RCC 7860 (cell line): ENCODE data around the gene CELA2B.
"Not testable (repeated sequence)": the region's sequence is repeated elsewhere in the genome, so short reads cannot be mapped to it uniquely, and the experiment has no call there.

Source experiments
- DNase-seq: peaks from one replicate; pipeline ENCODE4 v3.0.0-alpha.2; 2015; ENCODE audit warnings: low spot score
- FAIRE-seq: peaks from 2 replicates; lab custom pipeline; 2012; peaks lifted over from hg19 to GRCh38; lab: Jason Lieb, UNC

Gene CELA2B

DNA sequence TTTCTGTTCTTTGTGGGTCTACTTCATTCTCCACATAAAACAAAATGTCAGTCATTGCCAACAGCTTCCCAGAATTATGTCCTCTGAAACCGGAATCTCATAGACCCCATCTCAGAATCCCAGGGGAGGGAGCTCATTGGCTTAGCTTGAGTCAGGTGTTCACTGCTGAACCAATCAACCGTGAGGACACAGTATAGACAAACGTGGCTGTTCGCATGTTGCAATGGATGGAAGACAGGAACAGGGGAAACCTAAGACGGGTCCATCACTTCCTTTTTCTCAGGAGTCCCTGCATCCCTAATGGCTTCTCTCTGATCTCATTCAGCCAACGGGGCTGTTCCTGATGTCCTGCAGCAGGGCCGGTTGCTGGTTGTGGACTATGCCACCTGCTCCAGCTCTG, 10.2 kb upstream of the CELA2B start:
- DNase-seq (no peak), FAIRE-seq (no peak)

DNA sequence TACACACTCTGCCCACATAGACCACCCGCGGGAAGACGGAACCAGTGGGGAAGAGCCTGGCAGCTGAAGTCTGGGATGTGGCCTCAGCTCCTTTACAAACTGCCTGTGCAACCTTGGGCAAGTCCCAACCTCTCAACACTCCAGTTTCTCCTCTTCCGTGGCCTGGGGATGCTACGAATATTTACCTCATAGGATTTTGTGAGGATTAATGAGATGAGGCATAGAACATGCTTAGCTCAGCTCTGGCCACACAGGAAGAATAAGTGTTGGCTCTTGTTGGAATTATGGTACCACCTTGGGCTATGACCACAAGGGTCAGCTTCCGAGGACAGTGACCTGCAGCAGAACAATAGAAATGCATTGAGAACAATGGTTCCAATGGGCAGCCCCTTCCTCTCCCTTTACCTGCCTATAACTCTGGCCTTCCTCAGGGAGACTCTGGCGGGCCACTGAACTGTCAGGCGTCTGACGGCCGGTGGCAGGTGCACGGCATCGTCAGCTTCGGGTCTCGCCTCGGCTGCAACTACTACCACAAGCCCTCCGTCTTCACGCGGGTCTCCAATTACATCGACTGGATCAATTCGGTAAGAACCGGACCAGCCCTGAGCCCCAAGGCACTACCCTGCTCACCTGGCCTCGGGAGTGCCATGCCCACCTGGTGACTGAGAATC, 8.8 kb upstream of the CELA2B start:
- not testable (repeated sequence) for FAIRE-seq, DNase-seq

DNA sequence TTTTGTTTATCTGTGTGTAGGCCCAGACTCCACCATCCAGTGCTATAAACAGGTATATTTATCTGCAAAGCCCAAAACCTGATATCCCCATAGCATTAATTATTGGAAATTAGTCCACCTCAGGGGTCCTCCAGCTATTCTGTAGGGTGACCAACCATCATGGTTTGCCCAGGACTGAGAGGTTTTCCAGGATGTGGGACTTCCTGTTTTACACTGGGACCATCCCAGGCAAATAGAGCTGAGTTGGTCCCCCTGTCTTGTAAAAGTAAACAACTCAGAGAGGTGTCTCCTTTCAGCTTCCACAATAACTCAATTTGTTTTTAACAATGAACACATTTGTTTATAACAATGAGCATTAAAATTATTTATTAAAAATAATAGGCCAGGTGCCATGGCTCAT, 7.8 kb upstream of the CELA2B start:
- DNase-seq: no peak
- FAIRE-seq: no peak

DNA sequence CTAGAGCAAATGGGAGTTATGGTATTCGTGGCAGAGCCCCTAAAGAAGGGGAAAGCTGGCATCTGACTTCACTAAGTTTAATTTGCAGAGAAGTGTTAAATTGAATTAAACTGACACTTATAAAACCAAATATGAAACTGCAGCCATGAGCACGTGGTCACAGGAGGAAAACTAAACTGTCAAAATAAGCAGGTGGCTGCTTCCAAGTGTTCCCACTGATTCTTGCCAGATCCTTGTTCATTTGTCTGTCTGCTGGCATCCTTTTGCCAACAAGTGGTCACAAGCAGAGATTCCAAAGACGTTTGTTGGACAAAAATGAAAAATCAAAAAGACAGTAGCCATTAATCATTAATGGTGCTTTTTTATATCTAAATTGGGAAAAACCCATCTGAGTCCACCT, 6.5 kb upstream of the CELA2B start:
- FAIRE-seq: no peak

DNA sequence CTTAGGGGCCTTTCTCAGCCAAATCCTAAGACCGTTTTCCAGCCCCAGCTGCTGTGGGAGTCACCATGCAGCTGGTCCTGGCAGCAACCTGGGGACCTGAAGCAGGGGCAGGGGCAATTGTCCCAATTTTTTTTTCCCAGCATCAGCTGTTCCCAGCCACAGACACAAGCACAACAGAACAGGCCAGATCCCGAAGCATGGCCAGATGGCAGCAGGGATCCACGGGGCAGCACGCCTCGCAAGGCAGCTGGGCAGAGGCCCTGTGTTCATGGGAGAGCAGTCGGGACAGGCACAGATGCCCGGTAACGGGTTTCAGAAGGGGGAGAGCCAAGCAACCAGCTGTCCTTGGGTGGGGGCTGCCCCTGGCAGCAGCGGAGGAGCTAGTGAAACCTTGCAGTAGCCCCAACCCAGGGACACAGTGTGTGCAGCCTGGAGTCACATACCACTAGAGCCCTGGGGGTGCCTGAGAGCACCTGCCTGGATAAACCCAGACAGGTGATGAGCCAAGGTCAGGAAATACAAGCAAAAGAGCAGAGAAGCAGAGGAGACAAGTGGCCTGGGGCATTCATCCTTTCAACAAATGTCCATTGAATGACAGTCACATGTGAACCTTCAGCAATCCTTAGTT, 6.0 kb upstream of the CELA2B start:
- not testable (repeated sequence) for FAIRE-seq, DNase-seq

More for the DNA sequence above, 6.5 kb upstream of the CELA2B start:
- DNase-seq: no peak

DNA sequence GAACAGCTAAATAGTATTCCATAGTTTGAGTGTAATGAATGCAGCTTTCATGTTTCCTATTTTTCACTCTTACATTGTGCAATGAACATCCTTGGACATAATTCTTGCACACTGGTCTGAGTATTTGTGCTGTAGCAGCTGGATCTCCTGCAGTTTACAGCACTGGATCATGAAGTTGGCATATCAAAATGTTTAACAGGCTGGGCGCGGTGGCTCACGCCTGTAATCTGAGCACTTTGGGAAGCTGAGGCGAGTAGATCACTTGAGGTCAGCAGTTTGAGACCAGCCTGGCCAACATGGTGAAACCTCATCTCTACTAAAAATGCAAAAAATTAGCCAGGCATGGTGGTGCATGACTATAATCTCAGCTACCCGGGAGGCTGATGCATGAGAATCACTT, 4.8 kb upstream of the CELA2B start:
- not testable (repeated sequence) for FAIRE-seq, DNase-seq

DNA sequence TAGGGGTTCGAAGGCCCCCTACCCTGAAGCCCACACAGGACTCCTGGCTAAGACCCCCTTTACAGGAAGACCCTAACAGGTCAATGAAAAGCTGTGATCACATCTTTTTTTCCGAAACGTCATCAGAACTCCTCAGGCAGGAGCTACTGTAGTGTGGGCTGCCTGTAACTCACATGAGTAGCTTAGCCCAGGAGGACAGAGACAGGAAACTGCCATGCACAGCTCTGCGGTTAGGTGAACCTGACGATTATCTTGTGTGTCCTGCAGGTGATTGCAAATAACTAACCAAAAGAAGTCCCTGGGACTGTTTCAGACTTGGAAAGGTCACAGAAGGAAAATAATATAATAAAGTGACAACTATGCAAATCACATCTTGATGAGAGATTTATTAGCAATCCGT, 4.2 kb upstream of the CELA2B start:
- not testable (repeated sequence) for DNase-seq, FAIRE-seq

DNA sequence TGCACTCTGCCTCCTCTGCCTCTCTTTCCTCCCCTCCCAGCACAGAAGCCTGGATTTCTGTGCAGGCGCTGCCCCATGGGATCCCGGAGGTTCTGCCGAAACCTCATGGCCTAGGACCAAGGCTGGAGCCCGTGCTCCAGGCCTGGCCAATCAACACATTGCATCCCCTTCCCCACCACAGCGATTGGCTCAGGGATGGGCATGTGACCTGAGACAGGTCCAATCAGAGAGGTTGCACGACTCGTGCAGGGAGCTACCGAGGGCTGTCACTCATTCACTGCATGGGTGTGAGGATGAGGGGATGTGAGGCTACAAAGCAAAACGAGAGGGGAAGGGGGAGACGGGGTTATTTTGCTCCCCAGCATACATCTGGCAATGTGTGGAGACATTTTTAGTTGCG, 3.3 kb upstream of the CELA2B start:
- DNase-seq (no peak), FAIRE-seq (no peak)

DNA sequence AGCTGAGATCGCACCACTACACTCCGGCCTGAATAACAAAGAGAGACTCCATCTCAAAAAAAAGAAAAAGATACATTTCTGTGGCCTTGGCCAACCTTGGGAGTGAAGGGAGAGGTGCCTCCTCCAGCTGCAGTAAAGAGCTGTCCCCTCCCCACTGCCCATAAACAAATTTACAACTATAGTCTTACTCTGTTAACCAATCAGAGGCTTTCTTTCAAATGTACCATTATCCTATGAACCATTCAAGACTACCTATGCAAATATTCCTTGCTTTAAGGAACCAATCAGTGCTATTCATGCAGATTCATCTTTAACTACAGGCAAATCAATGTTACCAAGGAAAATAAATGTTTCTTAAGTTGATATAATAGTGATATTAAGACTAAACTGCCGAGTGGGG, 1.0 kb downstream of the CELA2B start:
- FAIRE-seq (no peak), DNase-seq (no peak)

DNA sequence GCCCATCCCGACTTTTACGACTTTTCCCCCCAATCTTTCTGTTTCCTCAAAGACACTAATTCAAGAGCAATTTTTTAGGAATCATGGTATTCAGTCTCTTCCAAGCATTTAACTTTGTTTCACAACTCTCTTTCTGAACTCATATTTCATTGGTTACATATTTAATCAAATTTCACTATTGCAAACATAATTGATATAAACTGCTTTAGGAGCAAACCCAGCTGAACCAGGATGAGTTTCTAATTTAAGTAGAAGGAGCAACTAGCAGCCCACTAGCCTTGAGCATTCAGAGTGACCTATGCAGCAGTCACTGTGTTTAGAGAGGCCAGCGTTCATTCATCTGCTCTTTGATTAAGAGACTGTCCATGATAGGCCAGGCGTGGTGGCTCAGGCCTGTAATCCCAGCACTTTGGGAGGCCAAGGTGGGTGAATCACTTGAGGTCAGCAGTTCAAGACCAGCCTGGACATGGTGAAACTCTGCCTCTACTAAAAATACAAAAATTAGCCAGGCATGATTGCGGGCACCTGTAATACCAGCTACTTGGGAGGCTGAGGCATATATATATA, 1.8 kb downstream of the CELA2B start:
- no peak for DNase-seq
- FAIRE-seq: no peak

DNA sequence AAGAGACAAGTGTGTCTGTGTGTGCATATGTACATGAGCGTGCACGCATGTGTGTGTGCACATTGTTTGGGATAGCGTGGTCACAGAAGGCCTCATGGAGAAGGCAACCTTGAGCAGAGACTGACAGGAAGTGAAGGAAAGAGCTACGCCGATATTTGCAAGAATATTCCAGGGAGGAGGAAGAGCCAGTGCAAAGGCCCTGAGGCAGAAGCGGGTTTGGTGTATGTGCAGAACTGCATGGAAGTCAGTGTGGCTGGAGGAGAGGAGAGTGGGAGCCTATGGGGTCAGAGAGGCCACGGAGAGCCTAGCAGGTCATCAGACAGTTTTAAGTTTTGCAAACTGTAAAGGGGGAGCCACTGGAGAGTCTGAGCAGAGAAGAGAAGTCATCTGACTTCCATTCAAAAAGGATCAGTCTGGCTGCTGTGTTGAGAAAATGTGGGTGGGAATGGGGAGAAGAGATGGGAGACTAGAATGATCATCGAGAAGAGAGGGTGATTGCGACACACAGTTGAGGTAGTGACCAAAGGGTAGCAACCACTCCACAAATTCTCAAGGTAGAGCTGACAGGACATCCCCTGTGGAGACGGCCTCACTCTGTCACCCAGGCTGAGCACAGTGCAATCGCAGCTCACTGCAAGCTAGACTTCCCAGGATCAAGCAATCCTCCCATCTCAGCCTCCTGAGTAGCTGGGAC, 3.9 kb downstream of the CELA2B start:
- FAIRE-seq (no peak), DNase-seq (no peak)

DNA sequence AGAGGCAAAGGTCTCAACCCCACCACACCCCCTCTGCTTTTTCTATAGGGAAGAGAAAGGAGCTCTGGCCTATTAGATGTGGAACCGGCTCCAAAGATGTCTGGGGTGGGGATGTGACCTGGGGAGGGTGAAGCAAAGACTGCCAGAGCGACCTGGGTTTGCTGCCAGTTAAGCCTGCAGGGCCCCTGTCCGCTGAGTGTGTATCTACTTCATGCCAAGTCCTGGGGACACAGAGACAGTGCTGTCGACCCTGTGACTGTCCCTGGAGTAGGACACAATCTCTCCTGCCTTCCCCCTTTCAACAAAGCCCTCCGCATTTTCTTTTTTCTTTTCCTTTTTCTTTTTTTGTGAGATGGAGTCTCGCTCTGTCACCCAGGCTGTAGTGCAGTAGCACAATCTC, 6.6 kb downstream of the CELA2B start:
- FAIRE-seq, DNase-seq: not testable (repeated sequence)

DNA sequence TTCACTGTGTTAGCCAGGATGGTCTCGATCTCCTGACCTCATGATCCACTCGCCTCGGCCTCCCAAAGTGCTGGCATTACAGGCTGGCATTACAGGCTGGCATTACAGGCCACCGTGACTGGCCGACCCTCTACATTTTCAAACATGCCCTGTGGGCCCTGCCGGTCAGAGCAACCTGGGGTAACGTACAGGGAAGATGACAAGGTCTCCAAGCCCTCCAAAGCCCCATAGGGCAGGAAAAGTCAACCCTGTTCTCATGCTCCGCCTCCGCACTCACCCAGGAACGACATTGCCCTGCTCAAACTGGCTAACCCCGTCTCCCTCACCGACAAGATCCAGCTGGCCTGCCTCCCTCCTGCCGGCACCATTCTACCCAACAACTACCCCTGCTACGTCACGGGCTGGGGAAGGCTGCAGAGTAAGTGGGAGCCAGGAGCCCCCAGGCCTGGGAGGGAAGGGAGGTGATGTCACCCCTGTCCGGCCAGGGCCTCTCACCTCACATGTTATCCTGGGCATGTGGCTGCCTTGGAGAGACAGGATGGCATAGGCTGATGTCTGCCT, 7.2 kb downstream of the CELA2B start:
- not testable (repeated sequence) for FAIRE-seq, DNase-seq

DNA sequence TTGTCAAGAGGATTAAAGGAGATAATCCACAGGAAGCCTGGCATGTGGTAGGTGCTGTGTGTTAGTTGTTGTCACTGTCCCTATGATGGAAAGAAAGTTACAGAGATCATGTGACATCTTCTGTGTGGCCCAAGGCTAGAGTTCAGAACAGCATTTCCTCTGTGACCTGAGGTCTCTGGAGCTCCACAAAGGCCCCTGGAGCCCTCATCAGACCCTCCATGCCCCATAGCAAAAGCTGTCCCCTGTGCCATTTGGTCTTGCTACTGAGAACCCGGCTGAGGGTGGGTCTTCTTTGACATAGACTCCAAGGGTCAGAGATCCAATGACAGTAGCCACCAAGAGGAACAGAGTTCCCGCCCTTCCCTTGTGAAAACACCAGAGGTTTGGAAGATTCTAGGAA, 8.1 kb downstream of the CELA2B start:
- DNase-seq: no peak
- FAIRE-seq: no peak

DNA sequence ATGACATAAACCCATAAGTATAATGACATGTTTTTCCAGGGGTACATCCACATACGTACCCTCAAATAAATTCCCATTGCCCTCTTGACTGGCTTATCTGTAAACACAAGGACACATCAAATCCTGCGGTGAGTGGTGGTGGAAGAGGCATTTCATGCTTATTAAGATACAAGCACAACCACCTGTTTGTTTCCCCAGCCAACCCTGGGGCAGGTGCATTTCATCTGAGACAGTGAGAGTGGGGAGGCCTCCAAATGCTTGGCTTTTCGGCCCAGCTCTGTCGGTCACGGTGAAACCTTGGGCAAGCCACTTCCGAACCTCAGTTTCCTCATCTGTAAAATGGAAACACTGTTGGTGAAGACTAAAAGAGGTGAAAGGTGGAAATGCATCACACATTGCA, 8.5 kb downstream of the CELA2B start:
- FAIRE-seq, DNase-seq: not testable (repeated sequence)

DNA sequence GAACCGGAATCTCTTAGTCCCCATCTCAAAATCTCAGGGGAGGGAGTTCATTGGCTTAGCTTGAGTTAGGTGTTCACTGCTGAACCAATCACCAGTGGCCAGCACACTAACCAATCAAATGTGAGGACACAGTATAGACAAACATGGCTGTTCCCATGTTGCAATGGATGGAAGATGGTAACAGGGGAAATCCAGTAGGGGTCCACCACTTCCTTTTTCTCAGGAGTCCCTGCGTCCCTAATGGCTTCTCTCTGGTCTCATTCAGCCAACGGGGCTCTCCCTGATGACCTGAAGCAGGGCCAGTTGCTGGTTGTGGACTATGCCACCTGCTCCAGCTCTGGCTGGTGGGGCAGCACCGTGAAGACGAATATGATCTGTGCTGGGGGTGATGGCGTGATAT, 9.7 kb downstream of the CELA2B start:
- DNase-seq (no peak), FAIRE-seq (no peak)

DNA sequence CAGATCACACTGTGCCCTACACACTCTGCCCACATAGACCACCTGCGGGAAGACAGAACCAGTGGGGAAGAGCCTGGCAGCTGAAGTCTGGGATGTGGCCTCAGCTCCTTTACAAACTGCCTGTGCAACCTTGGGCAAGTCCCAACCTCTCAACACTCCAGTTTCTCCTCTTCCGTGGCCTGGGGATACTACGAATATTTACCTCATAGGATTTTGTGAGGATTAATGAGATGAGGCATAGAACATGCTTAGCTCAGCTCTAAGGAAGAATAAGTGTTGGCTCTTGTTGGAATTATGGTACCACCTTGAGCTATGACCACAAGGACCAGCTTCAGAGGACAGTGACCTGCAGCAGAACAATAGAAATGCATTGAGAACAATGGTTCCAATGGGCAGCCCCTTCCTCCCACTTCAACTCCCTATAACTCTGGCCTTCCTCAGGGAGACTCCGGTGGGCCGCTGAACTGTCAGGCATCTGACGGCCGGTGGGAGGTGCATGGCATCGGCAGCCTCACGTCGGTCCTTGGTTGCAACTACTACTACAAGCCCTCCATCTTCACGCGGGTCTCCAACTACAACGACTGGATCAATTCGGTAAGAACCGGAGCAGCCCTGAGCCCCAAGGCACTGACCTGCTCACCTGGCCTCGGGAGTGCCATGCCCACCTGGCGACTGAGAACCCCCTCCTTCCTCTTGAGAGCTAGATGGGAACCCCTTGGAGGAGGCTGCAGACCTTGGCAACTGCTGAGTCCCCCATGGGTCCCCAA, 11.1 kb downstream of the CELA2B start:
- not testable (repeated sequence) for FAIRE-seq, DNase-seq

DNA sequence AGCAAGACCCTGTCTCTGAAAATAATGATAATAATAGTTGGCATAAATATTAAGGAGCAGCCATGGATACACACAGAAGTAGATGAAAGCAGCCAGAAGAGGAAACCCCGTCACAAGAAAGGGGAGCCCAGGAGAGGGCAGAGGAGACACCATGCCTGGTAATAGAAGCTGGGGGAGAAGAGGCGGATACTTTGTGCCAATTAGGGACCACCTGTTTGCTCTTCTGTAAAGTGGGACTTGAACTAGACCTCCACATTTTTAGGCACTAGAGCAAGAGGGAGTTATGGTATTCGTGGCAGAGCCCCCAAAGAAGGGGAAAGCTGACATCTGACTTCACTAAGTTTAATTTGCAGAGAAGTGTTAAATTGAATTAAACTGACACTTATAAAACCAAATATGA, 12.5 kb downstream of the CELA2B start:
- FAIRE-seq (no peak), DNase-seq (no peak)

DNA sequence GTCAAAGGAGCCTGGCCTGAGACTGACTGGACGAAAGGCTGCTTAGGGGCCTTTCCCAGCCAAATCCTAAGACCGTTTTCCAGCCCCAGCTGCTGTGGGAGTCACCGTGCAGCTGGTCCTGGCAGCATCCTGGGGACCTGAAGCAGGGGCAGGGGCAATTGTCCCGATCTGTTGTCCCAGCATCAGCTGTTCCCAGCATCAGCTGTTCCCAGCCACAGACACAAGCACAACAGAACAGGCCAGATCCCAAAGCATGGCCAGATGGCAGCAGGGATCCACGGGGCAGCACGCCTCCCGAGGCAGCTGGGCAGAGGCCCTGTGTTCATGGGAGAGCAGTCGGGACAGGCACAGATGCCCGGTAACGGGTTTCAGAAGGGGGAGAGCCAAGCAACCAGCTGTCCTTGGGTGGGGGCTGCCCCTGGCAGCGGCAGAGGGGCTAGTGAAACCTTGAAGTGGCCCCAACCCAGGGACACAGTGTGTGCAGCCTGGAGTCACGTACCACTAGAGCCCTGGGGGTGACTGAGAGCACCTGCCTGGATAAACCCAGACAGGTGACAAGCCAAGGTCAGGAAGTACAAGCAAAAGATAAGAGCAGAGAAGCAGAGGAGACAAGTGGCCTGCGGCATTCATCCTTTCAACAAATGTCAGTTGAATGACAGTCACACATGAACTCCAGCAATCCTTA, 13.3 kb downstream of the CELA2B start:
- DNase-seq (no peak), FAIRE-seq (no peak)

DNA sequence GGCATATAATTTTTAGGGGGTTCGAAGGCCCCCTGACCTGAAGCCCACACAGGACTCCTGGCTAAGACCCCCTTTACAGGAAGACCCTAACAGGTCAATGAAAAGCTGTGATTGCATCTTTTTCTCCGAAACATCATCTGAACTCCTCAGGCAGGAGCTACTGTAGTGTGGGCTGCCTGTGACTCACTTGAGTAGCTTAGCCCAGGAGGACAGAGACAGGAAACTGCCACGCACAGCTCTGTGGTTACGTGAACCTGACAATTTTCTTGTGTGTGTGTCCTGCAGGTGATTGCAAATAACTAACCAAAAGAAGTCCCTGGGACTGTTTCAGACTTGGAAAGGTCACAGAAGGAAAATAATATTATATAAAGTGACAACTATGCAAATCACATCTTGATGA, 15.1 kb downstream of the CELA2B start:
- DNase-seq, FAIRE-seq: not testable (repeated sequence)
